GM12891 (cell line): ENCODE results near the gene PRKCB.

Experiments used
- PAX5 ChIP-seq: IDR thresholded peaks from 2 replicates; pipeline ENCODE4 v1.6.1; 2011; ENCODE audit warnings: low read length, moderate library complexity, mild to moderate bottlenecking; ENCODE audit not compliant: insufficient read depth, severe bottlenecking
- POLR2A ChIP-seq: IDR thresholded peaks from 2 replicates; pipeline ENCODE4 v1.6.1; 2011; ENCODE audit warnings: low read depth, low read length, control low read depth
- POLR2AphosphoS5 ChIP-seq: IDR thresholded peaks from 2 replicates; pipeline ENCODE4 v1.6.1; 2011; ENCODE audit warnings: low read depth, low read length, control low read depth
- TAF1 ChIP-seq: IDR thresholded peaks from 2 replicates; pipeline ENCODE4 v1.6.1; 2011; ENCODE audit warnings: low read depth, low read length, control low read depth

DNA sequence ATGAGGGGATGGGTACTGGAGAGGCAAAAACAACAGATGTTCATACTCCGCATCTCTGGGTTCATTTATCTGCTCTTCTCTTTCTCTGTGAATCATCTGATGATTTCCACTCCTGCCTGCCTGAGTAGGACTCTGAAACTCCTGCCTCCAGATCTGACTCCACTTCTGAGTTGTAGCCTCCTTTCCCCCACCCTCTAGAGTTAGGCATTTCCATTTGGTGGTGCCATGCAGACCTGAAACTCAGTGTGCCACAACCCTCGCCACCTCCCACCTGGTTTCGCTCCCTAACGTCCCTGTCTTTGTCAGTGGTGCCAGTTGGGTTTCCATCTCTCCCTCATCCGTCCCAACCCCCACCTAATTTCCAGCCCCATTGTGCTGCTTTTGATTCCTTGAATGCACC, 126.2 kb downstream of the PRKCB start:
- no peak for TF ChIP-seq POLR2A
- TF ChIP-seq POLR2AphosphoS5: no peak
- no peak for TF ChIP-seq TAF1
- no peak for TF ChIP-seq PAX5
